Left colon (tissue), 2 donors: ENCODE measurements around the gene SPATA6. TPM values are rescaled to one million over a fixed set of nuclear protein-coding genes. Genes with fewer than 3 reads are reported as not detected.
"Not testable (repeated sequence)": the region's sequence is repeated elsewhere in the genome, so short reads cannot be mapped to it uniquely, and the experiment has no call there.

Experiments used
- ATAC-seq: fragments of 200-7000 bp; cut with Tn5 transposase; one replicate; pipeline ENCODE4 v1.9.1; 2020; ENCODE audit warnings: mild to moderate bottlenecking, moderate library complexity
- DNase-seq, 2 donors: peaks; one replicate each; pipeline ENCODE4 v3.0.0-alpha.2; 2020
- intact Hi-C, 2 donors: fragments of 100-400 bp; cut with DNase I in 1 of 2; cut with micrococcal nuclease in 1 of 2; formaldehyde crosslinking; loops; one replicate each; pipeline versions ENCODE4 v1.11.2 to v1.14.0; 2022; cut with DNase I, micrococcal nuclease
- total RNA-seq, 2 donors: library from RNA; stranded (reverse); fragmentation: NEBNext Ultra II Directional; extraction: Animal tissue kit (Norgen Biotek cat#: 25700); gene quantifications; one replicate each; pipeline ENCODE4 v1.2.1, GENCODE V29; 2021
- donor health status: DM: no; HTN: no; CAD: no.
- donor health status: DM: yes; HTN: yes; CAD: no.

The SPATA6 gene
- total RNA-seq, 2 donors from 2014 or later, result 11.2 to 15.0 TPM

DNA sequence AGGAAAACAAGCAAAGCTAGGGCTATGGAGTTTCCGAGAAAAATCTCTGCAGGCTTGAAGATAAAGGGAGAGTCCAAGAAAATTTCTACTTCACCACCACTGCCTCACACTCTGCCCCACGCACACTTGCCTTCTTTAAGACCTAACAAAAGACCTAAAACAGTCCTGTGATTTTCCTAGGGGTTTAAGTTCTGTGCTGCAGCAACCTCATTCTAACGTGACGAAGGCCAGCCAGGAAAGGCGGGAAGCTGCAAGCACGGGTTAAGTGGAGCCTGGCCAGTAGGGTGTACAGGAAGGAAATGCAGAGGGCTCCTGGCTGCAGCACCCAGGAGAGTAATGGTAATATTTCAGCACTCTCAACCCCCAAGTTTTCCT lies 1.5 kb downstream of the SPATA6 start:
- intact Hi-C loops, result no loop called here
- peak; percentile 16 for ATAC-seq
- DNase-seq, result peak; percentile 45 to 52

DNA sequence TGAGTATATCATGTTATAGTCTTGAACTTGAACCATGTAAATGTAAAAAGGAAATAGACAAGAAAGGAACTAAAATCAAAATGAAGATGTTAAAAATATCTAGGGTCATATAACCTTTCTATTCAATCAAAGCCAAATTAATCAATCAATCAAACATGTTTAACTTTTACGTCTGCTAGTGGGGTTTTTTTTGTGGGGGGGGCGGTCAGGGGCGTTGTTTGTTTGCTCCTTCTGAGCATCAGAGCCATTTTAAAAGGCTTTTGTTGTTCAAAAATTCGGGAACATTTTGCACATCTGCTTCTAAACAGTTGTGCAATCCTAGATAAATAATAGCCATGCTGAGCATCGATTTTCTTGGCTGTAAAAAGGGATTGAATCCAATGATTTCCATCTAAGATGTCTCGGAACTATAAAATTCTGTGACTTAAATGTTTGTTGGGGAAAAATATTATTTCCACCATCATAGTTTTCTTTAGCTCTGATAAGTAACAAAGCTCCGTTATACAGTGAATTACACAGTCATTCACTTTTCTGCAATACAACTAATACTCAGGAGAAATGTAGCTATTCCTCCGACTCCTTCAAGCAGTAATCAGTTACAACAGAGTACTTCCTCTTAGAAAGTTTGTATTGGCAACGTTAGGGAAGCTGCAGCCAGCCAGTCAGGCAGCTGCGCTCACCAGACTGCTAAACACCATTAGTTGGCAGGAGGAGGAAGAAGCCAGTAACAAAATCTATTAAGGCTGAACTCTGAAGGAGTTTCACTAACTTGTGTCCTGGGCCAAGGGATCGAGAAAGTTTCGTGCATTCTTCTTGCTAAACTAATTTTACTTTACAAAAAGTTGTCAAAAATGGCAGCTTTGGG lies 2.2 kb downstream of the SPATA6 start:
- intact Hi-C loops, result no loop called here
- peak; percentile 62 for ATAC-seq
- peak; percentile 52 to 74 for DNase-seq

GRCh38 chr1:48466594-48466993 lies 5.4 kb downstream of the SPATA6 start:
- ATAC-seq, result no peak
- no peak for DNase-seq
- intact Hi-C loops, result no loop called here

DNA sequence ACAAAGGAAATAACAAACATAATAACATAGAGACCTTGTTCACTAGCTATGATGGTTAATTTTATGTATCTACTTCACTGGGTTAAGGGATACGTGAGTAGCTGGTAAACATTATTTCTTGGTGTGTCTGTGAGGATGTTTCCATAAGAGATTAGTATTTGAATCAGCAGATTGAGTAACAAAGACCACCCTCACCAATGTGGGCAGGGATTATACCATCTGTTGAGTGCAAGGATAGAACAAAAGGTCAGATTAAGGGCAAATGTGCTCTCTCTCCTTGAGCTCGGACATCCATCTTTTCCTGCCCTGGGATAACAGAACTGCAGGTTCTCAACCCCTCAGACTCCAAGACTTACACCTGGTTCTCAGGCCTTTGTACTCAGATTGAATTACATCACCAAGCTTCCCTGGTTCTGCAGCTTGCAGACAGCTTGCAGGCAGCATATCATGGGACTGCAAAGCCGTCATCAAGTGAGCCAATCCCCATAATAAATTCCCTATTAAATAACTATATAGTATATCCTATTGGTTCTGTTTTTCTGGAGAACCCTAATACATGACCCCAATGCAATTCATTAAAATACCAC lies 9.2 kb downstream of the SPATA6 start:
- ATAC-seq (no peak), DNase-seq (no peak)
- intact Hi-C loops, result no loop called here

GRCh38 chr1:48450505-48450904 lies 21.5 kb downstream of the SPATA6 start:
- intact Hi-C loops, result no loop called here
- DNase-seq (no peak), ATAC-seq (no peak)

DNA sequence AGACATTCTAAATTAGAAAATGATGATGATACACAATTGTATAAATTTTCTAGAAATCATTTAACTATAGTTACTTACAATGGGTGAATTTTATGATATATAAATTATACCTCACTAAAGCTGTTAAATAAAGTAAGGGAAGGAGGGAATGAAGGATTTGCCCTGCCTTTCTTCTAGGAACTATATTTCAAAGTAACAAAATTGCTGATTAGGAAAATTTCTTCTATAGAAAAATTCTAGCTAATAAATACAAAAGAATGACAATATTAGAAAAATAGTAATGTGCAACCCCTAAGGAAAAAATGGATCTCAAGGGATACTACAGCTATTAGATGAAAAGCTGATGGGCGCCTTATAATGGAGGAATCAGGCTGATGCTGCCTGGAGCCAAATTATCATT lies 23.1 kb downstream of the SPATA6 start:
- ATAC-seq, result no peak
- intact Hi-C loops, result no loop called here
- no peak for DNase-seq

DNA sequence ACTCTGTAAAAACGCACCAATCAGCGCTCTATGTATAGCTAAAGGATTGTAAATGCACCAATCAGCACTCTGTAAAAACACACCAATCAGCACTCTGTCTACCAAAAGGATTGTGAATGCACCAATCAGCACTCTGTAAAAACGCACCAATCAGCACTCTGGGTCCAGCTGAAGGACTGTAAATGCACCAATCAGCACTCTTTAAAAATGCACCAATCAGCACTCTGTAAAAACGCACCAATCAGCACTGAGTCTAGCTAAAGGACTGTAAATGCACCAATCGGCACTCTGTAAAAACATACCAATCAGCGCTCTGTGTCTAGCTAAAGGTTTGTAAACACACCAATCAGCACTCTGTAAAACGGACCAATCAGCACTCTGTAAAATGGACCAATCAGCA lies 27.8 kb downstream of the SPATA6 start:
- DNase-seq, intact Hi-C loops: not testable (repeated sequence)

GRCh38 chr1:48442864-48443619 lies 29.0 kb downstream of the SPATA6 start:
- intact Hi-C loops, result no loop called here
- peak; percentile 13 to 30 for DNase-seq
- ATAC-seq, result peak; percentile 100

More for the DNA sequence above, 27.8 kb downstream of the SPATA6 start:
- ATAC-seq, result not testable (repeated sequence)

DNA sequence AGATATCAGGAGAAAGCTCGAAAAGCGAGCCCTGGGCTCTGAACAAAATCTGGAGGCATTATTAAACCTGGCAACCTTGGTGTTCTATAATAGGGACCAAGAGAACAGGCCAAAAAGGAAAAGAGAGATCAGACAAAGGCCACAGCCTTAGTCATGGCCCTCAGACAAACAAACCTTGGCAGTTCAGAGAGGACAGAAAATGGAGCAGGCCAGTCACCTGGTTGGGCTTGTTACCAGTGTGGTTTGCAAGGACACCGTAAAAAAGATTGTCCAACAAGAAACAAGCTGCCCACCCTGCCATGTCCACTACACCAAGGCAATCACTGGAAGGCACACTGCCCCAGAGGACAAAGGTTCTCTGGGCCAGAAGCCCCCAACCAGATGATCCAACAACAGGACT lies 31.2 kb downstream of the SPATA6 start:
- ATAC-seq, DNase-seq, intact Hi-C loops: not testable (repeated sequence)

- intact Hi-C loops, result no loop called here
- no peak for ATAC-seq
- DNase-seq, result no peak
These were observed 32.6 kb downstream of the SPATA6 start for GRCh38 chr1:48439380-48439779.

DNA sequence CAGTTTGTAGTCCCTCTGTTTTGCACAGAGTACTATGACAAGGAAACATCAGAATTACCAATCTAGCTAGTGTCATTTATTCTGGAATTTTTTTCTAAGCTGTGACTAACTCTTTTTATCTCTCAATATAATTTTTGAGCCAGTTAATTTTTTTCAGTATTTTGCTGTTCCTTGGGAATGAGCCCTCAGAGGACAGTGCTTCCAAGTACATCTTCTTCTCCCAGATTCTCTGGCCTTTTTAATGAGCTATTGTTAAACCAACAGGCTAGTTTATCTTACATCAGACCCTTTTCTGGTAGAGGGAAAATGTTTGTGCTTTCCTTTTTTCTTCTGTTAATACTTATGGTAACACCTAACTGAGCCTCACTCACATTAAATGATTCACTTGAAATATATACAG lies 34.6 kb downstream of the SPATA6 start:
- DNase-seq, ATAC-seq, intact Hi-C loops: not testable (repeated sequence)

- DNase-seq, intact Hi-C loops: not testable (repeated sequence)
- ATAC-seq, result peak; percentile 28
These were observed 36.5 kb downstream of the SPATA6 start for GRCh38 chr1:48435312-48436002.

DNA sequence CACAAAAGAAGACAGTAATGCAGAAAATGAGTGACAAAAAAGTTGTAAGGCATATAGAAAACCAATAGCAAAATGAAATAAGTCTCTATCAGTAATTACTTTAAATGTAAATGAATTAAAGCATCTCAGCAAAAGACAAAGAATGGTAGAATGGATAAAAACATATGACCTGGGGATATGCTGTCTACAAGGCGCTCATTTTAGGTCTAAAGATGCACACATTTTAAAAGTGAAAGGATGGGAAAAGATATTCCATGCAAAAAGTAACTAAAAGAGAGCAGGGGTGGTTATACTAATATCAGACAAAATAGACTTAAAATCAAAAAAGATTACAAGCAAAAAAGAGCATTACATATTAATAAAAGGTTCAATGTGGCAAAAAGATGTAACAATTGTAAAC lies 41.2 kb downstream of the SPATA6 start:
- DNase-seq, result no peak
- intact Hi-C loops, result no loop called here
- no peak for ATAC-seq

- no peak for ATAC-seq
- intact Hi-C loops, result no loop called here
- no peak for DNase-seq
These were observed 50.0 kb downstream of the SPATA6 start for GRCh38 chr1:48422009-48422408.

- intact Hi-C loops, result no loop called here
- ATAC-seq, result no peak
- DNase-seq, result no peak
These were observed 53.3 kb downstream of the SPATA6 start for GRCh38 chr1:48418742-48419141.

DNA sequence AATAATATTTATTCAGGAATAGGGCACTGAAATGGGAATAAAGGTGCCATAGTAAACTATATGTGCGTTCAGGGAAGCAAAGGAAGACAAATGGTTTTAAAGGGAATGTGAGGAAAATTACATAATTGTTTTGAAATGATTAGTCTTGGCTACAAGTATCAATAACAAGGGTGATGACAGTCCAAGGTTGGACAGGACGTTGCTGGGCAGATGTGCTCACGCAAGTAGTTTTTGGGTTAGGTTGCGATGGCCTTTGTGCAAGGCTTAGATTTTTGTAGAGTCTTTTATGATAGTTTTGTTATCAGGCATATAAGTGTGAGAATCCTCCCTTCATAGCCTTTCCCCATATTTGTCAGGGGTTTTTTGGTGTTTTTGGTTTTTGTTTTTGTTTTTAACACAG lies 57.0 kb downstream of the SPATA6 start:
- DNase-seq (no peak), ATAC-seq (no peak)
- intact Hi-C loops, result no loop called here

- ATAC-seq, result no peak
- DNase-seq, result no peak
- intact Hi-C loops, result no loop called here
These were observed 57.7 kb downstream of the SPATA6 start for GRCh38 chr1:48414264-48414663.

DNA sequence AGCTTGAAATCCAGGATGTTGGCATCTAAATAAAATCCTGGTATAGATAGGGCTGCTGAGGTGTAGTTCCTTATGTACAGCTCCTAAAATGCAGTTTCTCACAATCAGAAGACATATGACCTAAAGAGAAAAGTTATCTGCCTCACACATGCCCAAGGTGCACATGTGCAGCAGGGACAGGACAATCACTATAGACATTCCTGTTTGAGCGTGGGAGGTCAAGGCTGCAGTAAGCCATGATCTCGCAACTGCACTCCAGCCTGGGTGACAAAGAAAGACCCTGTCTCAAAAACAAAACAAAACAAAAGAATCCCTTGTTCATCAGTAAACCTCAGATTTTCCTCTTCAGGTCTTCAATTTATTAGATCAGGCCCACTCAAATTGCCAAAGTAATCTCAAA lies 66.1 kb downstream of the SPATA6 start:
- ATAC-seq (no peak), DNase-seq (no peak)
- intact Hi-C loops, result no loop called here

- intact Hi-C loops, result no loop called here
- ATAC-seq, result no peak
- DNase-seq, result no peak
These were observed 66.6 kb downstream of the SPATA6 start for GRCh38 chr1:48405400-48405799.
